ENCODE results near the gene EFNA5. TPM values are rescaled to one million over a fixed set of nuclear protein-coding genes. Genes with fewer than 3 reads are reported as not detected.

EFNA5 gene
- total RNA-seq, 1 donor from 2014 or later, result 12.0 TPM

GRCh38 chr5:107601076-107601475 lies 69.7 kb downstream of the EFNA5 start:
- H3K4me1 Mint-ChIP-seq (ENCODE audit: low read depth), result peaks cover 24% of the 10 kb centered on the region
- TF ChIP-seq CTCF (IDR thresholded peaks at IDR 0.05; ENCODE audit: unreplicated experiment), result no peak
- H3K9me3 Mint-ChIP-seq (ENCODE audit: low read depth), result no peaks in the 10 kb centered on the region
- no peak for DNase-seq (ENCODE audit: low spot score, unreplicated experiment)
- H3K36me3 Mint-ChIP-seq (ENCODE audit: insufficient read depth), result no peaks in the 10 kb centered on the region
- no peak overlapping the region for H3K27ac Mint-ChIP-seq
- no peak overlapping the region for H3K4me3 Mint-ChIP-seq (ENCODE audit: low read depth)
- H3K27me3 Mint-ChIP-seq, result no peaks in the 10 kb centered on the region

- no peak overlapping the region for H3K4me3 Mint-ChIP-seq (ENCODE audit: low read depth)
- H3K27me3 Mint-ChIP-seq, result no peaks in the 10 kb centered on the region
- H3K27ac Mint-ChIP-seq, result no peak overlapping the region
- no peak for TF ChIP-seq CTCF (IDR thresholded peaks at IDR 0.05; ENCODE audit: unreplicated experiment)
- no peak for DNase-seq (ENCODE audit: low spot score, unreplicated experiment)
- no peaks in the 10 kb centered on the region for H3K9me3 Mint-ChIP-seq (ENCODE audit: low read depth)
- peaks cover 11% of the 10 kb centered on the region for H3K4me1 Mint-ChIP-seq (ENCODE audit: low read depth)
- H3K36me3 Mint-ChIP-seq (ENCODE audit: insufficient read depth), result no peaks in the 10 kb centered on the region
These were observed 71.8 kb downstream of the EFNA5 start for GRCh38 chr5:107598958-107599357.

GRCh38 chr5:107597803-107598202 lies 72.9 kb downstream of the EFNA5 start:
- DNase-seq (ENCODE audit: low spot score, unreplicated experiment), result no peak
- H3K27ac Mint-ChIP-seq, result no peak overlapping the region
- no peaks in the 10 kb centered on the region for H3K36me3 Mint-ChIP-seq (ENCODE audit: insufficient read depth)
- H3K9me3 Mint-ChIP-seq (ENCODE audit: low read depth), result no peaks in the 10 kb centered on the region
- H3K27me3 Mint-ChIP-seq, result no peaks in the 10 kb centered on the region
- no peak for TF ChIP-seq CTCF (IDR thresholded peaks at IDR 0.05; ENCODE audit: unreplicated experiment)
- peaks cover 11% of the 10 kb centered on the region for H3K4me1 Mint-ChIP-seq (ENCODE audit: low read depth)
- H3K4me3 Mint-ChIP-seq (ENCODE audit: low read depth), result no peak overlapping the region

GRCh38 chr5:107597247-107597646 lies 73.5 kb downstream of the EFNA5 start:
- TF ChIP-seq CTCF (IDR thresholded peaks at IDR 0.05; ENCODE audit: unreplicated experiment), result no peak
- no peaks in the 10 kb centered on the region for H3K36me3 Mint-ChIP-seq (ENCODE audit: insufficient read depth)
- no peaks in the 10 kb centered on the region for H3K9me3 Mint-ChIP-seq (ENCODE audit: low read depth)
- H3K27me3 Mint-ChIP-seq, result no peaks in the 10 kb centered on the region
- no peak for DNase-seq (ENCODE audit: low spot score, unreplicated experiment)
- H3K4me3 Mint-ChIP-seq (ENCODE audit: low read depth), result no peak overlapping the region
- peaks cover 13% of the 10 kb centered on the region for H3K4me1 Mint-ChIP-seq (ENCODE audit: low read depth)
- no peak overlapping the region for H3K27ac Mint-ChIP-seq

GRCh38 chr5:107594253-107595045 lies 76.3 kb downstream of the EFNA5 start:
- Mint-ChIP-seq H3K9me3 (ENCODE audit: low read depth) (no peaks in the 10 kb centered on the region), H3K36me3 (ENCODE audit: insufficient read depth) (no peaks in the 10 kb centered on the region), H3K4me1 (ENCODE audit: low read depth) (peaks cover 15% of the 10 kb centered on the region), H3K27ac (no peak overlapping the region), H3K4me3 (ENCODE audit: low read depth) (no peak overlapping the region), H3K27me3 (no peaks in the 10 kb centered on the region)
- no peak for TF ChIP-seq CTCF (IDR thresholded peaks at IDR 0.05; ENCODE audit: unreplicated experiment)
- no peak for DNase-seq (ENCODE audit: low spot score, unreplicated experiment)

Data from progenitor cell of endocrine pancreas (in vitro differentiated cells).